Endodermal cell (in vitro differentiated cells): Measurements from ENCODE around the gene PDZD7. TPM values are rescaled to one million over a fixed set of nuclear protein-coding genes. Genes with fewer than 3 reads are reported as not detected.

Experiments
- DNase-seq: peaks from one replicate; pipeline ENCODE4 v3.0.0-alpha.2; 2017
- H3K27ac ChIP-seq: 2 replicates; pipeline ENCODE4 v1.5.1; 2013; ENCODE audit warnings: mild to moderate bottlenecking, low read depth, low read length, moderate library complexity
- H3K27me3 ChIP-seq: 2 replicates; pipeline ENCODE4 v1.6.1; 2013; ENCODE audit warnings: mild to moderate bottlenecking, low read length, moderate library complexity; ENCODE audit not compliant: insufficient read depth, control insufficient read depth, poor library complexity, severe bottlenecking
- H3K36me3 ChIP-seq: 2 replicates; pipeline ENCODE4 v1.7.0; 2013; ENCODE audit warnings: mild to moderate bottlenecking, low read length, moderate library complexity; ENCODE audit not compliant: control insufficient read depth, insufficient read depth
- H3K4me1 ChIP-seq: one replicate; pipeline ENCODE4 v1.7.0; 2013; ENCODE audit warnings: low read length; ENCODE audit not compliant: control insufficient read depth, insufficient read depth
- H3K4me3 ChIP-seq: 2 replicates; pipeline ENCODE4 v1.5.1; 2013; ENCODE audit warnings: mild to moderate bottlenecking, low read length, moderate library complexity
- H3K9ac ChIP-seq: 2 replicates; pipeline ENCODE4 v1.6.1; 2013; ENCODE audit warnings: mild to moderate bottlenecking, low read length, moderate library complexity; ENCODE audit not compliant: poor library complexity, severe bottlenecking; ENCODE audit errors: extremely low read depth
- H3K9me3 ChIP-seq: 2 replicates; pipeline ENCODE4 v1.6.1; 2013; ENCODE audit warnings: mild to moderate bottlenecking, low read length, moderate library complexity; ENCODE audit not compliant: control insufficient read depth
- H3K27ac Mint-ChIP-seq: 2 replicates; pipeline ENCODE4 v1.8.0; 2020; ENCODE audit warnings: mixed read lengths
- H3K27me3 Mint-ChIP-seq: 2 replicates; pipeline ENCODE4 v1.8.0; 2021; ENCODE audit warnings: mild to moderate bottlenecking, mixed read lengths; ENCODE audit not compliant: insufficient read depth
- H3K36me3 Mint-ChIP-seq: 2 replicates; pipeline ENCODE4 v1.8.0; 2020; ENCODE audit warnings: low read depth, mixed read lengths
- H3K4me1 Mint-ChIP-seq: 2 replicates; pipeline ENCODE4 v1.8.0; 2020; ENCODE audit warnings: mixed read lengths
- H3K4me3 Mint-ChIP-seq: 2 replicates; pipeline ENCODE4 v1.8.0; 2020; ENCODE audit warnings: mild to moderate bottlenecking, moderate library complexity, mixed read lengths
- H3K9me3 Mint-ChIP-seq: 2 replicates; pipeline ENCODE4 v1.8.0; 2020; ENCODE audit warnings: mild to moderate bottlenecking, mixed read lengths
- WGBS, 2 experiments: methylation state at CpG; one replicate each; pipeline versions ENCODE4 v1.1.5 to v1.1.7; 2013; ENCODE audit warnings: missing lambda C conversion rate in 2 of 2, mixed read lengths in 1 of 2; ENCODE audit not compliant: insufficient coverage in 1 of 2, insufficient read length in 1 of 2; 5-methylcytosine and 5-hydroxymethylcytosine counted together
- total RNA-seq, 2 donors: library from RNA; stranded (reverse); fragmentation: NEBNext Ultra II Directional in 1 of 2; extraction: Animal tissue kit (Norgen Biotek cat#: 25700) in 1 of 2; gene quantifications; 2 replicates in 1 of 2; 3 replicates in 1 of 2; pipeline ENCODE4 v1.2.1, GENCODE V29; 2021
- TF ChIP-seq, protein P1 (sequence below): fragments of 200-600 bp; sonication (generic); conservative IDR thresholded peaks from 2 replicates; pipeline ENCODE4 v1.5.0; 2021; ENCODE audit warnings: antibody characterized with exemption, mild to moderate bottlenecking

PDZD7 gene
- total RNA-seq, 2 donors from 2014 or later = 0.49 to 1.1 TPM

GRCh38 chr10:101038484-101038883 lies 7.6 kb upstream of the PDZD7 start:
- no peaks in the 10 kb centered on the region for H3K9me3 Mint-ChIP-seq
- TF ChIP-seq, protein P1, sequence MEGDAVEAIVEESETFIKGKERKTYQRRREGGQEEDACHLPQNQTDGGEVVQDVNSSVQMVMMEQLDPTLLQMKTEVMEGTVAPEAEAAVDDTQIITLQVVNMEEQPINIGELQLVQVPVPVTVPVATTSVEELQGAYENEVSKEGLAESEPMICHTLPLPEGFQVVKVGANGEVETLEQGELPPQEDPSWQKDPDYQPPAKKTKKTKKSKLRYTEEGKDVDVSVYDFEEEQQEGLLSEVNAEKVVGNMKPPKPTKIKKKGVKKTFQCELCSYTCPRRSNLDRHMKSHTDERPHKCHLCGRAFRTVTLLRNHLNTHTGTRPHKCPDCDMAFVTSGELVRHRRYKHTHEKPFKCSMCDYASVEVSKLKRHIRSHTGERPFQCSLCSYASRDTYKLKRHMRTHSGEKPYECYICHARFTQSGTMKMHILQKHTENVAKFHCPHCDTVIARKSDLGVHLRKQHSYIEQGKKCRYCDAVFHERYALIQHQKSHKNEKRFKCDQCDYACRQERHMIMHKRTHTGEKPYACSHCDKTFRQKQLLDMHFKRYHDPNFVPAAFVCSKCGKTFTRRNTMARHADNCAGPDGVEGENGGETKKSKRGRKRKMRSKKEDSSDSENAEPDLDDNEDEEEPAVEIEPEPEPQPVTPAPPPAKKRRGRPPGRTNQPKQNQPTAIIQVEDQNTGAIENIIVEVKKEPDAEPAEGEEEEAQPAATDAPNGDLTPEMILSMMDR = peak; percentile 66
- DNase-seq = peak; percentile 76
- no peak overlapping the region for H3K4me3 Mint-ChIP-seq
- H3K9ac ChIP-seq = no peak overlapping the region
- H3K36me3 Mint-ChIP-seq = no peaks in the 10 kb centered on the region
- H3K9me3 ChIP-seq = no peaks in the 10 kb centered on the region
- no peaks in the 10 kb centered on the region for H3K4me1 ChIP-seq
- H3K27me3 ChIP-seq = peaks cover 69% of the 10 kb centered on the region
- no peak overlapping the region for H3K4me3 ChIP-seq
- H3K27ac Mint-ChIP-seq = no peak overlapping the region
- no peaks in the 10 kb centered on the region for H3K36me3 ChIP-seq
- H3K27ac ChIP-seq = no peak overlapping the region
- peaks cover 74% of the 10 kb centered on the region for H3K27me3 Mint-ChIP-seq
- 74 to 80% methylated on average over 2 to 5 of the region's 5 CpGs for WGBS, 2 experiments
- peaks cover 9% of the 10 kb centered on the region for H3K4me1 Mint-ChIP-seq

DNA sequence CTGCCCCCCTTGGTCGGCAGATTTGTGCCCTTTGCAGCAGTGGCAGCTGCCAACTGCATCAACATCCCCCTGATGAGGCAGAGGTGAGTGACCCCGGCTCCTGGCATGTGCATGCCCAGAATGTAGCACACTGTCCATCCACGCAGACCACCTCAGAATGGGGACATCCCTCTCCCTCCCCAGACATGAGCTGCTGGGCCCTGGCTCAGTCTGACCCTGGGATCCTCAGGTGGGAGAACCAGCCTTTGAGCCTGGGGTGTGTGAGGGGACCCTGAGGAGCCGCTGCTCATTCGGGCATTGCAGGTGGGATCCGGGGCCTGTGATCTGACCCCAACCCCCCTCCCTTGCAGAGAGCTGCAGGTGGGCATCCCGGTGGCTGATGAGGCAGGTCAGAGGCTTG lies 5.8 kb upstream of the PDZD7 start:
- Histone ChIP-seq H3K9ac (no peak overlapping the region), H3K36me3 (no peaks in the 10 kb centered on the region), H3K27ac (no peak overlapping the region), H3K4me3 (no peak overlapping the region), H3K4me1 (peaks cover under 1% of the 10 kb centered on the region), H3K9me3 (no peaks in the 10 kb centered on the region), H3K27me3 (peaks cover 86% of the 10 kb centered on the region)
- no peak overlapping the region for H3K27ac Mint-ChIP-seq
- 78 to 83% methylated on average over 1 to 7 of the region's 7 CpGs for WGBS, 2 experiments
- DNase-seq = no peak
- H3K9me3 Mint-ChIP-seq = no peaks in the 10 kb centered on the region
- H3K4me1 Mint-ChIP-seq = peaks cover 9% of the 10 kb centered on the region
- TF ChIP-seq, protein P1 = no peak
- no peaks in the 10 kb centered on the region for H3K36me3 Mint-ChIP-seq
- H3K4me3 Mint-ChIP-seq = no peak overlapping the region
- H3K27me3 Mint-ChIP-seq = peaks cover 86% of the 10 kb centered on the region

DNA sequence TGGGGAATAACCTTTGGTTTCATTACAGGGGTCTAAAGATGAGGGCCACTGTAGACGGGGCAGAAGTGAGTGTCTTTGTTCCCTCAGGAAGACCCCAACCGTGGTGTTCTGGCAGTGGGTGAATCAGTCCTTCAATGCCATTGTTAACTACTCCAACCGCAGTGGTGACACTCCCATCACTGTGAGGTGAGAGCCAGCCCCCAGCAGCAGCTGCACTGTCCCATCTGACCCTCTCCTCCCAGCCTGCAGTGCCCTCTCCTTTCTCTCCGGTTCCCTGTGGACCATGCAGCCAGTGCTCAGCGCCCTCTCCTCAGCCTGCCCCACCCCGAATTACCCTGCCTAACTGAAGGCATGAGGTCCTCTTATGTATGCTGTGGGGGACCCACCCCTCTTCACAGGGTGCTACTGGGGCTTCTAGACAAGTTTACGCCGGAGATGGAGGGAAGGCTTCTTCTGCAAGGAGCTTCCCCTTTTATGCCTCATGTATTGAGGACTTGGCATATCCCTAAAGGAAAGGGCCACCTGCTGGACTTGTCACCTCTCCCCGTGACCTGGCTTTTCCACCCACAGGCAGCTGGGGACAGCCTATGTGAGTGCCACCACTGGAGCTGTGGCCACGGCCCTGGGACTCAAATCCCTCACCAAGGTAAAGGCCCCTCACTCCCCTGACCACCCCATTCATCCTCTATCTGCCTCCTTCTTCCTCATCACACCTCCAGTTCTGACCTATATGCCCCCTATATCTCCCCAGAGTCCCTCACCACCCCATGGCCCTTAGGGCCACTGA lies 5.2 kb upstream of the PDZD7 start:
- Histone ChIP-seq H3K4me3 (no peak overlapping the region), H3K27ac (no peak overlapping the region), H3K36me3 (no peaks in the 10 kb centered on the region), H3K27me3 (peaks cover 93% of the 10 kb centered on the region), H3K4me1 (peaks cover 4% of the 10 kb centered on the region), H3K9ac (no peak overlapping the region), H3K9me3 (no peaks in the 10 kb centered on the region)
- Mint-ChIP-seq H3K27ac (no peak overlapping the region), H3K9me3 (no peaks in the 10 kb centered on the region), H3K4me1 (peaks cover 14% of the 10 kb centered on the region), H3K27me3 (peaks cover 92% of the 10 kb centered on the region), H3K36me3 (no peaks in the 10 kb centered on the region), H3K4me3 (no peak overlapping the region)
- TF ChIP-seq, protein P1 = no peak
- DNase-seq = no peak
- WGBS, 2 experiments = 74 to 84% methylated on average over 7 to 10 of the region's 10 CpGs
